ENCODE data around the gene HMOX2. TPM values are rescaled to one million over a fixed set of nuclear protein-coding genes. Genes with fewer than 3 reads are reported as not detected.

The HMOX2 gene
- total and polyA plus RNA-seq, 2 of the 13 experiments (the other 11 are each of a cell fraction or from before 2014, with no cell fraction given) = 60.3 to 70.4 TPM

DNA sequence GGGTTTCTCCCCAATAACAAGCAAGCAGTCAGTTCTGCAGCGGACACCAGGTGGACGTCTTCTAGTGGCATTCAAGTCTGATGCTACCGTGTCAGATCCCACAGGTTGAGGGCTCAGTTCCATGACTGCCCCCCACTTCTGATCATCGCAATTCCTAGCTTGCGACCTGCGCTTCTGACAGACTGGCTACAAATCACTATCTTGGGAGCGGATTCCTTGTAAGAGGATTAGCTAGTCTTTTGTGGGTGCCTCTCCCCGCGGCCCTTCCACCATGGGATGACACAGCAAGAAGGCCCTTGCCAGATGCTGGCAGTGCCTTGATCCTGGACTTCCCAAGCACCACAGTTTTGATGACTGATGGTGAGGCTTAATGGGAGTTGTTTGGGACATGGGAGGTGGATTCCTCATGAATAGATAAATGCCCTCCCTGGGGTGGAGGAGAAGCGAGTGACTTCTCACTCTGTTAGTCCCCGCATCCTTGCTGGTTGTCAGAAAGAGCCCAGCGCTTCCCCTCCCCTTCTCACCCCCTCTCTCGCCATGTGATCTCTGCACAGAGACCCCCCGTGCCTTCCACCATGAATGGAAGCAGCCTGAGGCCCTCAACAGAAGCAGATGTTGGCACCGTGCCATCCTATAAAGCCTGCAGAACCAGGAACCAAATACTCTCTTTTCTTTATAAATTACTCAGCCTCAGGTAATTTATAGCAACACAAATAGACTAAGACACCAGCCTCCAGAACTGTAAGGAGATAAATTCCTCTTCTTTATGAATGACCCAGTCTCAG, 43.3 kb downstream of the HMOX2 start:
- in situ Hi-C loops (cut with HindIII; ENCODE audit: extremely low pct_ligation_motif_present, low pct_unique_long_range_greater_than_20kb) = loop anchor here (10.0 to 25.0 kb wide), 2 partner anchors 65 to 443 kb away; partner anchors contain the start of gene SEC14L5
- TF ChIP-seq ZNF235 (CRISPR knock-in tag; IDR thresholded peaks at IDR 0.05; ENCODE audit: borderline replicate concordance) = no peak
- TF ChIP-seq, protein P1, sequence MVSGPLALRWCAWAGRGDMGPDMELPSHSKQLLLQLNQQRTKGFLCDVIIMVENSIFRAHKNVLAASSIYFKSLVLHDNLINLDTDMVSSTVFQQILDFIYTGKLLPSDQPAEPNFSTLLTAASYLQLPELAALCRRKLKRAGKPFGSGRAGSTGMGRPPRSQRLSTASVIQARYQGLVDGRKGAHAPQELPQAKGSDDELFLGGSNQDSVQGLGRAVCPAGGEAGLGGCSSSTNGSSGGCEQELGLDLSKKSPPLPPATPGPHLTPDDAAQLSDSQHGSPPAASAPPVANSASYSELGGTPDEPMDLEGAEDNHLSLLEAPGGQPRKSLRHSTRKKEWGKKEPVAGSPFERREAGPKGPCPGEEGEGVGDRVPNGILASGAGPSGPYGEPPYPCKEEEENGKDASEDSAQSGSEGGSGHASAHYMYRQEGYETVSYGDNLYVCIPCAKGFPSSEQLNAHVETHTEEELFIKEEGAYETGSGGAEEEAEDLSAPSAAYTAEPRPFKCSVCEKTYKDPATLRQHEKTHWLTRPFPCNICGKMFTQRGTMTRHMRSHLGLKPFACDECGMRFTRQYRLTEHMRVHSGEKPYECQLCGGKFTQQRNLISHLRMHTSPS (CRISPR knock-in tag; IDR thresholded peaks at IDR 0.05; ENCODE audit: low read depth) = no peak
- no peak for TF ChIP-seq SAFB2 (CRISPR knock-in tag; IDR thresholded peaks at IDR 0.05; ENCODE audit: borderline replicate concordance, low read depth)
- no peak for TF ChIP-seq ZNF788 (CRISPR knock-in tag; IDR thresholded peaks at IDR 0.05; ENCODE audit: borderline replicate concordance)
- TF ChIP-seq KDM6A (CRISPR knock-in tag; IDR thresholded peaks at IDR 0.05; ENCODE audit: low read depth) = no peak
- TF ChIP-seq NKX3-1 (CRISPR knock-in tag; IDR thresholded peaks at IDR 0.05) = no peak
- TF ChIP-seq, protein P2, sequence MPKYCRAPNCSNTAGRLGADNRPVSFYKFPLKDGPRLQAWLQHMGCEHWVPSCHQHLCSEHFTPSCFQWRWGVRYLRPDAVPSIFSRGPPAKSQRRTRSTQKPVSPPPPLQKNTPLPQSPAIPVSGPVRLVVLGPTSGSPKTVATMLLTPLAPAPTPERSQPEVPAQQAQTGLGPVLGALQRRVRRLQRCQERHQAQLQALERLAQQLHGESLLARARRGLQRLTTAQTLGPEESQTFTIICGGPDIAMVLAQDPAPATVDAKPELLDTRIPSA (CRISPR knock-in tag; IDR thresholded peaks at IDR 0.05; ENCODE audit: borderline replicate concordance) = no peak
- no peak for TF ChIP-seq ZZZ3 (CRISPR knock-in tag; IDR thresholded peaks at IDR 0.05; ENCODE audit: borderline replicate concordance)
- TF ChIP-seq ZNF12 (CRISPR knock-in tag; IDR thresholded peaks at IDR 0.05) = no peak
- TF ChIP-seq ZSCAN29 (CRISPR knock-in tag; conservative IDR thresholded peaks at IDR 0.05) = no peak
- TF ChIP-seq KDM4B (CRISPR knock-in tag; IDR thresholded peaks at IDR 0.05) = no peak
- no peak for TF ChIP-seq ZNF564 (CRISPR knock-in tag; IDR thresholded peaks at IDR 0.05)
- no peak for TF ChIP-seq TSC22D2 (CRISPR knock-in tag; IDR thresholded peaks at IDR 0.05; ENCODE audit: borderline replicate concordance)
- TF ChIP-seq HNF4A (CRISPR knock-in tag; IDR thresholded peaks at IDR 0.05) = no peak
- no peak for TF ChIP-seq IKZF1 (IDR thresholded peaks at IDR 0.05)
- TF ChIP-seq, protein P3, sequence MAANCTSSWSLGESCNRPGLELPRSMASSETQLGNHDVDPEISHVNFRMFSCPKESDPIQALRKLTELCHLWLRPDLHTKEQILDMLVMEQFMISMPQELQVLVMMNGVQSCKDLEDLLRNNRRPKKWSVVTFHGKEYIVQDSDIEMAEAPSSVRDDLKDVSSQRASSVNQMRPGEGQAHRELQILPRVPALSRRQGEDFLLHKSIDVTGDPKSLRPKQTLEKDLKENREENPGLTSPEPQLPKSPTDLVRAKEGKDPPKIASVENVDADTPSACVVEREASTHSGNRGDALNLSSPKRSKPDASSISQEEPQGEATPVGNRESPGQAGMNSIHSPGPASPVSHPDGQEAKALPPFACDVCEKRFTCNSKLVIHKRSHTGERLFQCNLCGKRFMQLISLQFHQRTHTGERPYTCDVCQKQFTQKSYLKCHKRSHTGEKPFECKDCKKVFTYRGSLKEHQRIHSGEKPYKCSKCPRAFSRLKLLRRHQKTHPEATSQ (CRISPR knock-in tag; IDR thresholded peaks at IDR 0.05; ENCODE audit: borderline replicate concordance) = no peak
- no peak for TF ChIP-seq ZNF510 (CRISPR knock-in tag; IDR thresholded peaks at IDR 0.05; ENCODE audit: low read depth)
- no peak for TF ChIP-seq ZNF83 (CRISPR knock-in tag; IDR thresholded peaks at IDR 0.05; ENCODE audit: borderline replicate concordance)
- TF ChIP-seq, protein P4, sequence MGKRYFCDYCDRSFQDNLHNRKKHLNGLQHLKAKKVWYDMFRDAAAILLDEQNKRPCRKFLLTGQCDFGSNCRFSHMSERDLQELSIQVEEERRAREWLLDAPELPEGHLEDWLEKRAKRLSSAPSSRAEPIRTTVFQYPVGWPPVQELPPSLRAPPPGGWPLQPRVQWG (CRISPR knock-in tag; IDR thresholded peaks at IDR 0.05; ENCODE audit: borderline replicate concordance, low read depth) = no peak
- TF ChIP-seq FIP1L1 (IDR thresholded peaks at IDR 0.05; ENCODE audit: borderline replicate concordance, insufficient read depth, low read depth, low read length) = no peak
- CTCF ChIA-PET (ENCODE audit: low intra/inter-chr PET ratio, low total read pairs) = no interaction called here

More for the DNA sequence above, 43.3 kb downstream of the HMOX2 start:
- Histone ChIP-seq H2AFZ (ENCODE audit: low read length) (no peak overlapping the region), H3K4me1 (ENCODE audit: insufficient read depth, low read length) (peaks cover 15% of the 10 kb centered on the region; the same call in 1 of the 2 replicates), H3K36me3 (replicated peaks in 1 of 2; ENCODE audit: control insufficient read depth in 1 of 2, insufficient read depth in 2 of 2, low read length in 2 of 2) (peaks cover 13 to 31% of the 10 kb centered on the region in 2 experiments; a peak in 4 of 5 replicates), H3K27me3 (ENCODE audit: control insufficient read depth in 1 of 2, insufficient read depth in 2 of 2, low read length in 2 of 2) (no peaks in the 10 kb centered on the region), H4K20me1 (ENCODE audit: insufficient read depth, low read length) (peaks cover 31% of the 10 kb centered on the region), H3K79me2 (ENCODE audit: insufficient read depth, low read length) (peaks cover 76% of the 10 kb centered on the region), H3K27ac (ENCODE audit: extremely low read length, insufficient read depth, low read length) (no peak overlapping the region), H3K9me3 (ENCODE audit: low read length) (no peaks in the 10 kb centered on the region), H3K9ac (ENCODE audit: insufficient read depth, low read depth, low read length) (no peak overlapping the region), H3K4me3 (replicated peaks in 1 of 3; ENCODE audit: insufficient read depth in 1 of 3, low read depth in 2 of 3, low read length in 3 of 3) (no peak overlapping the region), H3K4me2 (ENCODE audit: low read depth, low read length) (no peak overlapping the region)
- POLR2A ChIA-PET = no interaction called here
- intact Hi-C loops (cut with micrococcal nuclease; ENCODE audit: unreplicated experiment) = no loop called here
- WGBS (ENCODE audit: low lambda C conversion rate) = 95% methylated on average over 14 of the region's 15 CpGs
- no TSS peak for BruUV-seq (replicated peaks)
- DNase-seq (ENCODE audit: low spot score) (no peak), ATAC-seq (no peak), FAIRE-seq (no peak)
